GM20000 (cell line): ENCODE data around the gene FAM81A.

Experiments used
- DNase-seq: peaks from one replicate; pipeline ENCODE4 v3.0.0; 2012; ENCODE audit warnings: low spot score
- CTCF ChIP-seq: IDR thresholded peaks from 2 replicates; pipeline ENCODE4 v1.5.1; 2012; ENCODE audit warnings: mild to moderate bottlenecking, control low read depth; ENCODE audit errors: extremely low read depth, missing control alignments

Gene FAM81A

DNA sequence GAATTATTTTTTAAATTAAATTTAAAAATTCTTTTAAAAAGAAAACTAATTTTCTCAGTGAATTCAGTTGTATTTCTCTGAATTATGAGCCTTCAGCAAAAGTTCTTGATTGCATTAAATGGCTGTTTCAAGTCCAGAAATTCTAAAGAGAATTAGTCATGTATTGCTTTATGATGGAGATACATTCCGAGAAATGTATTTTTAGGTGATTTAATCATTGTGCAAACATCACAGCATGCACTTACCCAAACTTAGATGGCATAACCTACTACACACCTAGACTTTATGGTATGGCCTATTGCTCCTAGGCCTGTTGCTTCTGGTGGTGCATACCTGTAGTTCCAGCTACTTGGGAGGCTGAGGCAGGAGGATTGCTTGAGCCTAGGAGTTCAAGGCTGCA, 129.3 kb downstream of the FAM81A start:
- no peak for DNase-seq
- no peak for TF ChIP-seq CTCF

GRCh38 chr15:59569477-59569876, 131.5 kb downstream of the FAM81A start:
- DNase-seq: no peak
- TF ChIP-seq CTCF: no peak

GRCh38 chr15:59570315-59570714, 132.3 kb downstream of the FAM81A start:
- TF ChIP-seq CTCF: no peak
- DNase-seq: no peak

- no peak for DNase-seq
- no peak for TF ChIP-seq CTCF
These were observed 133.6 kb downstream of the FAM81A start for GRCh38 chr15:59571606-59572005.
